Measurements from ENCODE around the gene PTOV1.

Gene PTOV1

GRCh38 chr19:49850487-49851342 is at the start of gene PTOV1:
Gene PTOV1 (plus strand): TSS chr19:49851159.
- DNase-seq (ENCODE audit: low read depth, low spot score) = no peak

DNA sequence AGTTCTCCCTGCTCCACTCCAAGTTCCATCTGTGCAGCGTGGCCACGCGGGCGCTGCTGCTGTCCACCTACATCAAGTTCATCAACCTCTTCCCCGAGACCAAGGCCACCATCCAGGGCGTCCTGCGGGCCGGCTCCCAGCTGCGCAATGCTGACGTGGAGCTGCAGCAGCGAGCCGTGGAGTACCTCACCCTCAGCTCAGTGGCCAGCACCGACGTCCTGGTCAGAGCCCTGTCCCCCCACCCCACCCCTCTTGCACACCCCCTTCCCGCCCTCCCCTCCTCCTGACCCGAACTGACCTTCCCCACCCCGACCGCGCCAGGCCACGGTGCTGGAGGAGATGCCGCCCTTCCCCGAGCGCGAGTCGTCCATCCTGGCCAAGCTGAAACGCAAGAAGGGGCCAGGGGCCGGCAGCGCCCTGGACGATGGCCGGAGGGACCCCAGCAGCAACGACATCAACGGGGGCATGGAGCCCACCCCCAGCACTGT is 49.5 kb upstream of the PTOV1 start:
- DNase-seq (ENCODE audit: low read depth, low spot score) = no peak

GRCh38 chr19:49801966-49802661 is 48.8 kb upstream of the PTOV1 start:
- peak; percentile 78 for DNase-seq (ENCODE audit: low read depth, low spot score)

GRCh38 chr19:49802836-49803528 is 48.0 kb upstream of the PTOV1 start:
- DNase-seq (ENCODE audit: low read depth, low spot score) = no peak

DNA sequence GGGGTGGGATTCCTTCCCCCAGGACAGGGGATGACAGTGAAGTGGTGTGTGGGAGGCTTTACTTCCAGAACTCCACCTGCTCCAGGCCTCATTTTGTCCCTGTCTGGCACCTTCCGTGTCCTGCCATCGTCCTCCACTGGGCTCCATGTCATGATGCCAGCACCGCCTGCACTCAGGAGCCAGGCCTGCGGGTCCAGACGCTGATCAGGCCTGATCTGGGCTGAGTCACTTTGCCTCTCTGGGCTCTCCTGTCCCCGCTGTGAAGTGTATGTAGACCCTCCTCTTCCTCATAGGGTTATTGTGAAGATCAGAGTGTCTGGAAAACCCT is 47.5 kb upstream of the PTOV1 start:
- DNase-seq (ENCODE audit: low read depth, low spot score) = no peak

GRCh38 chr19:49805822-49806619 is 44.9 kb upstream of the PTOV1 start:
- no peak for DNase-seq (ENCODE audit: low read depth, low spot score)

DNA sequence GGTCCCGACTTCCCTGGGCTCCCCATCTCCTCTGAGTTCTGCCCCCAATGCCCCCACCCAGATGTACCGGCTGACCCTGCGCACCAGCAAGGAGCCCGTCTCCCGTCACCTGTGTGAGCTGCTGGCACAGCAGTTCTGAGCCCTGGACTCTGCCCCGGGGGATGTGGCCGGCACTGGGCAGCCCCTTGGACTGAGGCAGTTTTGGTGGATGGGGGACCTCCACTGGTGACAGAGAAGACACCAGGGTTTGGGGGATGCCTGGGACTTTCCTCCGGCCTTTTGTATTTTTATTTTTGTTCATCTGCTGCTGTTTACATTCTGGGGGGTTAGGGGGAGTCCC is 44.4 kb upstream of the PTOV1 start:
- DNase-seq (ENCODE audit: low read depth, low spot score) = no peak

DNA sequence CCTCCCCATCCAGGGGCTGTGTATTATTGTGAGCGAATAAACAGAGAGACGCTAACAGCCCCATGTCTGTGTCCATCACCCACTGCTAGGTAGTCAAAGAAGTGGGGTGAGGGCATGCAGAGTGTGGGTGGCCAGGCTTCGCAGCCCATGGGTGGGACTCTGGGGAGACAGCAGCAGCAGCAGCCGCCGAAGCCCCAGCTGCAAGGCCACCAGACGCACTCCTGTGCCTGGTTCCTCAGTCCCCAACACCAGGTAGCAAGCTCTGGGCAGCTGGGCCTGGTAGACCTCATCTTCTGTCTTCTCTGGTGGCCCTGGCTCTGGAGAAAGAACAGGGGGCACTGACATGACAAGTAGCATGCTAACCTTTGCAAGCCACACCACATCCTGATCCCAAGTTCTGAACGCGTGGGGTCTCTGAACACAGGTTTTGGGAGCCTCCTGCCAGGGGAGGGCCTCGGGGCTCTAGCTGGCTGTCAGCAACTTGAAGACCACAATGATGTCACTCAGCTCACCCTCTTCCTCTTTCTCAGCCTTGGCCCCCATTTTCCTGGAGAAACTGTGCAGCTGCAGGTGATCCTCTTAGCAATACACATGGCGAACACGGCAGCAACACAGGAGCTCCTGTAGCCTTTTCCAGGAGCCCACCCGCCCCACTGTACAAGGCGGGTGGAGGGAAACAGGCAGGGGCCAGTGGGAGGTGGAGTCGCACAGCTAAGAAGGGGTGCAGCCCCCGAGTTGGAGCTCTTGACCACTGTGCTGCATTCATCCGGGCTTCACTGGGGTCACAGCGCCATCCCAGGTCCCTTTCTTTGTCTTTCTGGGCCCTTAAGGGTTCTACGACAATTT is 43.7 kb upstream of the PTOV1 start:
- no peak for DNase-seq (ENCODE audit: low read depth, low spot score)

DNA sequence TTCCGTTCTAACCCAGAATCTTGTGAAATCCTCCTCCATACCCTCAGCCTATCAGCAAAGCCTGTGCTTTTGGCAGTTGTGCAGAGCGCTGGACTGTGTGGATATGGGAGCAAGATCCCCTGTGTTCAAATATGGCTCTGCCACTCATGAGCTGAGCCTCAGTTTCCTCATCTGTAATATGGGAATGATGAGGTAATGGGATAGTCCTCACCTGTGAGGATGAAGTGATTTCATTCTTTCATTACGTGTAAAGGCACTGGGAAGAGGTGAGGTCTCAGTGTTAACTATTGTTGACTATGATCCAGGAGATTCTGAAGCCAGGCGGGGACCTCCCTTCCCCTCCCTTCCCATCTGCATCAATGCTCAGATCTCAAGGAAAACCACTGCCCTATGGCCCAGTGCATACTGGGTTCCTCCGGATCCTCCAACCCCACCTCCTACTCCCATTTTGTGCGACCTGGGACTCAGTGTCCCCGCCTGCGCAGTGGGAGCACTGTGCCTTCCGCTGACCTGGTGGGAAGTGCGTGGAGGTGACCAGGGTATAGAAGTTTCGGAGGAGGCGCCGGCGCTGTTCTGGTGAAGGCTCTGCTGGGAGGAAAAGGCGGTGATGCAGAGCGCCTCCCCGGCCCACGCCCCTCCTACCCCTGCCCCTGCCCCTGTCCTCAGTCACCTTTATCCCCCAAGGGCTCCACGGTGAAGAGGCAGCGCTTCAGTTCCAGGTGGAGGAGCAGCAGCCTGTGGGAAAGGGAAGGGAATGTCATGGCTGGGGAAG is 42.9 kb upstream of the PTOV1 start:
- no peak for DNase-seq (ENCODE audit: low read depth, low spot score)

DNA sequence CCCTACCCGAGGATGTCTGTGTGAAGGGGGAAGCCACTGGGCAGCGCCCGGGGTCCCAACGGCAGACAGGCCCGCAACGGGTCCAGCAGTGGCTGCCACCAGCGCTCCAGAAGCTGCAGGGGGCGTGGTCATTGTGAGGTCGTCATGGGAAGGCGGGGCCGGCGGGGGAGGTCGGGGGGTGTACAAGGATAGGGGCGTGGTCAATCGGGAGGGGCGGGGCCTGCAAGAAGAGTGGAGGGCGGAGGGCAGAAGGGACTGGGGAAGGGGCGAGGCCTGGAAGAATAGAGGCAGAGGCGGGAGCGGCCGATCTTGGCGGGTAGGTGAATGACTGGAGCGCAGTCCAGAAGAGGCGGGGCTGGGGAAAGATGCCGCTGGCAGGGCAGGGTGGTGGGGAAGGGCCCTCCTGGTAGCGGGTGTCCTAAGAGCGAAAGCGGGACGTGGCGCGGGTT is 42.2 kb upstream of the PTOV1 start:
- DNase-seq (ENCODE audit: low read depth, low spot score) = no peak

GRCh38 chr19:49809160-49809940 is 41.6 kb upstream of the PTOV1 start:
- no peak for DNase-seq (ENCODE audit: low read depth, low spot score)

GRCh38 chr19:49809941-49810389 is 41.0 kb upstream of the PTOV1 start:
- DNase-seq (ENCODE audit: low read depth, low spot score) = no peak

- DNase-seq (ENCODE audit: low read depth, low spot score) = no peak
Measured at GRCh38 chr19:49811328-49811727, 39.6 kb upstream of the PTOV1 start.

GRCh38 chr19:49812452-49812996 is 38.4 kb upstream of the PTOV1 start:
- no peak for DNase-seq (ENCODE audit: low read depth, low spot score)

- peak; percentile 99 for DNase-seq (ENCODE audit: low read depth, low spot score)
Measured at GRCh38 chr19:49812997-49813861, 37.7 kb upstream of the PTOV1 start, which contains the start of gene FUZ. Gene FUZ (minus strand): TSS chr19:49813292. CDS start chr19:49813106, 186 bp downstream.

GRCh38 chr19:49814010-49814409 is 36.9 kb upstream of the PTOV1 start:
- DNase-seq (ENCODE audit: low read depth, low spot score) = no peak

- DNase-seq (ENCODE audit: low read depth, low spot score) = no peak
Measured at GRCh38 chr19:49816590-49816989, 34.4 kb upstream of the PTOV1 start.

Data from iPS DF 19.7 (cell line).